Cardiac muscle cell (in vitro differentiated cells and primary cell): Measurements from ENCODE around the gene CCDC40. TPM values are rescaled to one million over a fixed set of nuclear protein-coding genes. Genes with fewer than 3 reads are reported as not detected.
"Not testable (repeated sequence)": the region's sequence is repeated elsewhere in the genome, so short reads cannot be mapped to it uniquely, and the experiment has no call there.

Experiments
- DNase-seq, 2 donors: peaks; one replicate each; pipeline versions ENCODE4 v3.0.0 to v3.0.0-alpha.2; 2010 to 2017; ENCODE audit warnings: low read depth in 1 of 2, low spot score in 1 of 2
- H3K27ac ChIP-seq: fragments of 200-600 bp; sonication (generic); 2 replicates; pipeline ENCODE4 v1.5.1; 2016
- H3K27me3 ChIP-seq: fragments of 200-600 bp; sonication (generic); 2 replicates; pipeline ENCODE4 v1.6.0; 2016; ENCODE audit warnings: control low read depth
- H3K36me3 ChIP-seq: fragments of 200-600 bp; sonication (generic); 2 replicates; pipeline ENCODE4 v1.5.1; 2016; ENCODE audit warnings: control low read depth
- H3K4me1 ChIP-seq: fragments of 200-600 bp; sonication (generic); 2 replicates; pipeline ENCODE4 v1.8.1; 2017; ENCODE audit warnings: low read depth, mild to moderate bottlenecking, mixed run types
- H3K4me3 ChIP-seq: fragments of 200-600 bp; sonication (generic); 2 replicates; pipeline ENCODE4 v1.5.1; 2016; ENCODE audit warnings: mild to moderate bottlenecking
- H3K9me3 ChIP-seq: fragments of 200-600 bp; sonication (generic); 2 replicates; pipeline ENCODE4 v1.5.1; 2017; ENCODE audit warnings: low read depth, mild to moderate bottlenecking, control low read depth
- polyA plus RNA-seq: library from polyadenylated mRNA; unstranded; fragments of >200 nt; fragmentation: Nextera tagmentation; extraction: Ambion mirVana; gene quantifications from 2 replicates; pipeline ENCODE4 v1.2.1, GENCODE V29; 2016
- total RNA-seq: library from RNA; depleted of rRNA; stranded (reverse); fragments of >200 nt; gene quantifications from 2 replicates; pipeline ENCODE4 v1.2.3, GENCODE V29; 2016
- TF ChIP-seq, protein P1 (sequence below): IDR thresholded peaks from 2 replicates; pipeline ENCODE4 v1.5.1; 2012; ENCODE audit warnings: low read depth, mild to moderate bottlenecking, low read length

Gene CCDC40
- total and polyA plus RNA-seq, 2 experiments from 2014 or later, result 11.3 to 12.2 TPM

DNA sequence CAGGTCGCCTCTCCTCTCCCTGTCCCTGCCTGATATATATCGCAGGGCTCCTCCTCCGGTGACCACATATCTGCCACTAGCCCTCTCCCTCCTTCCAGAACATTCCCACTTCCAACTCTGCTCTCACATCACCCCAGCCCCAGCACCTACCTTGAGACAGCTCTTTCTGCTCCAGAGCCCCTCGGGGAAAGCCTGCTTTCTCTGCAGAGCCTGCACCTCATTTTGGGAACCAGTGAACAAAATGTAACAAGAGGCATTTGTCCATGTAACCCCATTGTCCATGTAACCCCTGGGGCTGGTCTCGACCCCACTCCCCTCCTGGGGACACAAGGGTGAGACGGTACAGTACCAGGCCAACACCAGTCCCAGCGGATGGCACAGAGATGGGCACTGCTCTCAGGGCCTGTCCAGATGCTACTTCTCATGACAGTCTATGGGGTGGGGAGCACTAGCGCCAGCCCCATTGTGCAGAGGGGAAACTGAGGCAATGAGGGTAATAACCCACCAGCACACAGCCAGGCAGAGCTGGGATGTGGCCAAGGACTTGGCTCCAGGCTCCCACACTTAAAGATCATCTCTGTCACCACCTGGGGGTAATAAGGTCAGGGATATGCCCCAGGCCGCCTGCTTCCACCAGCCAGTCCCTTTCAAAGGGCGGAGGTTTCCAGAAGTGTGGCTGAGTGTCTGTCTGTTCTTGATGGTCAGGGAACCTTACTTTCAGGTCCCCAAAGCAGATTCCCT lies 43.6 kb upstream of the CCDC40 start:
- Histone ChIP-seq H3K9me3 (no peaks in the 10 kb centered on the region), H3K27me3 (no peaks in the 10 kb centered on the region), H3K27ac (peak overlapping the region; percentile 82), H3K4me1 (peaks cover 29% of the 10 kb centered on the region), H3K36me3 (no peaks in the 10 kb centered on the region), H3K4me3 (no peak overlapping the region)
- no peak for DNase-seq
- TF ChIP-seq, protein P1, sequence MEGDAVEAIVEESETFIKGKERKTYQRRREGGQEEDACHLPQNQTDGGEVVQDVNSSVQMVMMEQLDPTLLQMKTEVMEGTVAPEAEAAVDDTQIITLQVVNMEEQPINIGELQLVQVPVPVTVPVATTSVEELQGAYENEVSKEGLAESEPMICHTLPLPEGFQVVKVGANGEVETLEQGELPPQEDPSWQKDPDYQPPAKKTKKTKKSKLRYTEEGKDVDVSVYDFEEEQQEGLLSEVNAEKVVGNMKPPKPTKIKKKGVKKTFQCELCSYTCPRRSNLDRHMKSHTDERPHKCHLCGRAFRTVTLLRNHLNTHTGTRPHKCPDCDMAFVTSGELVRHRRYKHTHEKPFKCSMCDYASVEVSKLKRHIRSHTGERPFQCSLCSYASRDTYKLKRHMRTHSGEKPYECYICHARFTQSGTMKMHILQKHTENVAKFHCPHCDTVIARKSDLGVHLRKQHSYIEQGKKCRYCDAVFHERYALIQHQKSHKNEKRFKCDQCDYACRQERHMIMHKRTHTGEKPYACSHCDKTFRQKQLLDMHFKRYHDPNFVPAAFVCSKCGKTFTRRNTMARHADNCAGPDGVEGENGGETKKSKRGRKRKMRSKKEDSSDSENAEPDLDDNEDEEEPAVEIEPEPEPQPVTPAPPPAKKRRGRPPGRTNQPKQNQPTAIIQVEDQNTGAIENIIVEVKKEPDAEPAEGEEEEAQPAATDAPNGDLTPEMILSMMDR, result no peak

DNA sequence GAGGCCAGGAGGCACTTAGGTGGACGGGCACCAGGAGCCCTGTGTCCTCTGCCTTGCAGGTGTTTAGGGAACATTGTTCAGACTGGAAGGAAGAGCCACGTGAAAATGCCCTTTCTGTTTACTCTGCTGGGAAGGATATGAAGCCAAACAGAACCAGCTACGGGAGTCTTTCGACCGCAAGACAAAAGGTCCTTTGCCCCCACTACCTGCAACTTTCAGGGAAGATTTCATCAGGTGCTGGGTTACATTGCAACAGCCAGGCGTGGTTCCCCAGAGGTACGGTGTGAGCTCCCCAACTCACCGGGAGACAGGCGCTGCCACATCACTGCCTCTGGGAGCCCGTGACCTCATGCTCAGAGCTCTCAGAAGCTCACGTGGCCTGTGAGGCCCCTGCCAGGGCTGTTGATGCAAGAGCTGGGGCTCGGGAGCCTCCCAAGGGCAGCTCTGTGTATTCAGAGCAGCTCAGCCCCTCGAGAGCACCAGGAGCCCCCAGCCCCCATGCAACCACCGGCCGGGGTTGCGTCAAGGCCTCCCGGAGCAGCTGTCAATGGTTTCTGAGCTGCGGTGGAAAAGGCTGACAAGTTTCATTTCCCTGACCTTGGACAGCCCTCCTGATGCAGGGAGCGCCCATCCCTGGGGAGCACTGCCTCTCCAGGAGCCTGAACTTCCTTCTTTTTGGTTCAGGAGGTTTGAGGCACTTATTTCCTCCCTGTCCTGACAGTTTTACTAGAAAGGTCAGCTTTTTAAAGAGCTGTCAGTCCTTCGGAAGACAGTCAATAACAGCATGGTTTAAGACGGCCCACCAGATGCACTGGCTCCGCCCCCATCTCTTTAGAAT lies 42.8 kb upstream of the CCDC40 start:
- Histone ChIP-seq H3K27ac (peak overlapping the region; percentile 82), H3K4me1 (peaks cover 29% of the 10 kb centered on the region), H3K4me3 (no peak overlapping the region), H3K9me3 (no peaks in the 10 kb centered on the region), H3K27me3 (no peaks in the 10 kb centered on the region), H3K36me3 (no peaks in the 10 kb centered on the region)
- TF ChIP-seq, protein P1, result no peak
- DNase-seq, result peak; percentile 73 to 94

DNA sequence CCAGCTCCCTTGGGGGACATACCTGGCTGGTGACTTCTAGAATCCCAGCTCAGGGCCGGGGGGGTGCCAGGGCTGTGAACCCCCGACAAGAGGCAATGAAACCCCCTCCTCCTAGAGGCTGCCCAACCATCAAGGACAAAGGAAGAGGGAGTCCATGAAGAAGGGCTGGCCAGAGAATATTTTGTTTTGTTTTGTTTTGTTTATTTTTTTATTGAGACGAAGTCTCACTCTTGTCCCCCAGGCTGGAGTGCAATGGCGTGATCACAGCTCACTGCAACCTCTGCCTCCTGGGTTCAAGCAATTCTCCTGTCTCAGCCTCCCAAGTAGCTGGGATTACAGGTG lies 42.2 kb upstream of the CCDC40 start:
- peak overlapping the region; percentile 82 for H3K27ac ChIP-seq
- H3K4me1 ChIP-seq, result peaks cover 29% of the 10 kb centered on the region
- not testable (repeated sequence) for H3K27me3 ChIP-seq, DNase-seq, H3K9me3 ChIP-seq, H3K4me3 ChIP-seq, H3K36me3 ChIP-seq

DNA sequence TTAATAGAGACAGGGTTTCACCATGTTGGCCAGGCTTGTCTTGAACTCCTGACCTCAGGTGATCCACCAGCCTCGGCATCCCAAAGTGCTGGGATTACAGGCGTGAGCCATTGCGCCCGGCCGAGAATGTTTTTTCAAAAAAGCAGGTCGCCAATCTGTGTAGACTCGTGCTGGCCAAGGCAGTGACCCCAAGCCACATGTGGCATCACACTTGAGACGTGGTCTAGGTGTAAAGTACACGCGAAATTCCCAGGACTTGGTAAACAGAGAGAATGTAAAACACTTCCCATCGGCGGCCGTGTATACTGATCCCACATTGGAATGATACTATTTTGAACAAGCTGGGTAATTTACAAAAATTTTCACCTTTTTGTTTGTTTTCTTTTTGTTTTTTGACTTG lies 41.8 kb upstream of the CCDC40 start:
- peak overlapping the region; percentile 82 for H3K27ac ChIP-seq
- no peak for DNase-seq

DNA sequence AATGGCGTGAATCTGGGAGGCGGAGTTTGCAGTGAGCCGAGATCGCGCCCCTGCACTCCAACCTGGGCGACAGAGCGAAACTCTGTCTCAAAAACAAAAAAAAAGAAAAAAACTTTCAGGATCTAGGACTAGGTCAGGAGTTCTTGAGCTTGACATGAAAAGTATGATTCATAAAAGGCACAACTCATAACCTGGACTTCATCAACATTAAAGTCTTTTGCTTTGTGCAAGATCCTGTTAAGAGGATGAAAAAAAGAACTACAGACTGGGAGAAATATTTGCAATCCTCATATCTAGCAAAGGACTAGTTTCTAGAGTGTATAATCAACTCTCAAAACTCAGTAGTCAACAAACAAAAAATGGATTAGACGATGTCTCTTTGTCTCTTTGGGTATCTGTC lies 40.7 kb upstream of the CCDC40 start:
- Histone ChIP-seq H3K4me3 (no peak overlapping the region), H3K27me3 (no peaks in the 10 kb centered on the region), H3K27ac (no peak overlapping the region), H3K4me1 (peaks cover 29% of the 10 kb centered on the region), H3K36me3 (no peaks in the 10 kb centered on the region), H3K9me3 (no peaks in the 10 kb centered on the region)
- TF ChIP-seq, protein P1, result no peak
- DNase-seq, result no peak

More for the DNA sequence above, 41.8 kb upstream of the CCDC40 start:
- Histone ChIP-seq H3K36me3 (no peaks in the 10 kb centered on the region), H3K4me3 (no peak overlapping the region), H3K4me1 (peaks cover 29% of the 10 kb centered on the region), H3K9me3 (no peaks in the 10 kb centered on the region), H3K27me3 (no peaks in the 10 kb centered on the region)
- TF ChIP-seq, protein P1, result no peak

DNA sequence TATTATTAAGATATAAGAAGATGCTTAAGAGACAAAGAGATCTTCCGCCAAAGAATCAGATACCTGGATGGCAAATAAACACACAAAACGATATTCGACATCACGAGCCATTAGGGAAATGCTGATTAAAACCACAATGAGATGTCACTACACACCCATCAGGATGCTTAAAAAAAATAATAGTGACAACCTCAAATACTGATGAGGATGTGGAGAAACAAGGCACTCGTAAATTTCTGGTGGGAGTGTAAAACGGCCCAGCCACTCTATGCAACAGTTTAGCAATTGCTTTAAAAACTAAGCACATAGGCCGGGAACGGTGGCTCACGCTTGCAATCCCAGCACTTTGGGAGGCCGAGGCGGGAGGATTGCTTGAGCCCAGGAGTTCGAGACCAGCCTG lies 40.2 kb upstream of the CCDC40 start:
- H3K27me3 ChIP-seq, result no peaks in the 10 kb centered on the region
- DNase-seq, result no peak
- H3K27ac ChIP-seq, result no peak overlapping the region
- H3K4me3 ChIP-seq, result no peak overlapping the region
- H3K9me3 ChIP-seq, result no peaks in the 10 kb centered on the region
- TF ChIP-seq, protein P1, result no peak
- peaks cover 26% of the 10 kb centered on the region for H3K4me1 ChIP-seq
- H3K36me3 ChIP-seq, result no peaks in the 10 kb centered on the region
